Kidney tubule cell (primary cell): ENCODE results near the gene PPP1R12A.
"Not testable (repeated sequence)": the region's sequence is repeated elsewhere in the genome, so short reads cannot be mapped to it uniquely, and the experiment has no call there.

Experiments used
- DNase-seq: peaks from one replicate; pipeline ENCODE4 v3.0.0-alpha.2; 2018; ENCODE audit warnings: low spot score

Gene PPP1R12A

DNA sequence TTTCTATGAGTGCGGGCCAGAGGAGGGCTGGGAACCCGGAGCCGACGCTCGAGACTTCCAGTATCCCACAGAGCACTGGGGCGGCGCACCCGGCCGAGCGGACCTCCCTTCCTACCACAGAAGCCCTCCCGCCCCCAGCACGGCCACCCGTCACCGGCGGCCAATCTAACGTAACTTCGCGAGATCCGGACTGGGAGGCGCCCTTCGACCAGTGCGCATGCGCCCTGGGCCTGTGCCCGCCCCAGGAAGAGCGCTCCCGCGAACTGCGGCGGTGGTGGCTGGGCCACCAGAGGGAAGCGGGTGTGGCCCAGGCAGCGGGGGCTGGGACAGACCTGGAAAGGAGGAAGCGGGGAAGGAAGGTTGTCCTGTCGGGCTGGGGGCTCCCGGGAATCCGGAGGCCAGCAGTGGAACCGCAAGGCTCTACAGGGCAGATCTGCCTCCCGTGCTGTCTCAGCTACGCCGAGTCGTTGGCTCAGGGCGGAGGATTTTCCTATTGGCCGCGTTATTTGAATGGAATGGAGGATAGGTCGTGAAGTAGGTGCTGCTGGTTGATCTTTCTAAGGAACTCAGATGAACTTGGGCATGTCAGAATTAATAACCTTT lies at the start of gene PPP1R12A:
TSS of gene PPP1R12A (minus strand) at position 77 of the 603 bp plus-strand sequence. CDS start 166 bp downstream, outside the sequence.
- DNase-seq = peak; percentile 98

DNA sequence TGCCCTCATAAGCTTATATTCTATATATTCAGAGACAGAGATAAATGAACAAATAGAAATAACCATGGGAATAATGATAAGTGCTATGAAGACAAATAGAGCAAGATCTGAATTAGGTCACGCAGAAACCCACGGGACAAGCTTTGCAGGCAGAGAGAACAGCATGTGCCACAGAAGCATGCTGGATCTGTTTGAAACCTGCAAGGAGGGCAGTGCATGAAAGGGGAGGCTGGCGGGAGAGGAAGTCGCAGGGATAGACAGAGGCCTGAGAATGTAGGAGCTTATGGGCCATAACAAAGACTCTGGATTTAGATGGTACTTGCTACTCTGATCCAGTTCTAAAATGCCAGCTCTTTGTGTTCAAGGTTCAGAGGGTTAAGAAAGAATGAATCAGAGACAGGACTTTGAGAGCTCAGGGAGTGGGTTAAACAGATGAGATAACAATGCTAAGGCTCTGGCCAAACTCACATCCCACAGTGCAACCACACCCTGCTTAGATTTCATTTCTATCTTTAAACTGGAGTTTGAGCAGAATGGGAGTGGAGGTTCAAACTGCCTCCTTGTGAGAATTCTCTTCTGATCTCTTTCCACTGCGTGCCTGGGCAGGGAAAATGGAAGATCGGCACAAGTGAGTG lies 49.2 kb upstream of the PPP1R12A start:
- peak; percentile 9 for DNase-seq

DNA sequence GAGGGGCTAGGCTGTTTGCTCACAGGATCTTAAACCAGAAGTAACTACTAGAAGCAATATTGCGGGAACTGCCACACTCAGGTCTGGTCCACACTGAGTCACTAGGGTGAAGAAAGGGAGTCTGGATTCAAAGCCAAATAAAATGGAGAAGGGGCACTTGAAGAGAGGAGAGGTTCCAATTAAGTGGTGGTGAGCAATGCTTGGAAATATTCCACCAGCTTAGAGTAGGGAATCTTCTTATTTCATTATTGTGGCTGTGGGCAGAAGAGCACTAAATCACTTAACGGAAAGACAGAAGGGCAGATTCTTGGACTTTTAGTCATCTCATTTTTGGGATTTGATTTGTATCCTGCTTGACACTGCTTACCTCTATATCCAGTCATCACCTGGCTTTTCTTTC lies 48.6 kb upstream of the PPP1R12A start:
- DNase-seq = peak; percentile 87

DNA sequence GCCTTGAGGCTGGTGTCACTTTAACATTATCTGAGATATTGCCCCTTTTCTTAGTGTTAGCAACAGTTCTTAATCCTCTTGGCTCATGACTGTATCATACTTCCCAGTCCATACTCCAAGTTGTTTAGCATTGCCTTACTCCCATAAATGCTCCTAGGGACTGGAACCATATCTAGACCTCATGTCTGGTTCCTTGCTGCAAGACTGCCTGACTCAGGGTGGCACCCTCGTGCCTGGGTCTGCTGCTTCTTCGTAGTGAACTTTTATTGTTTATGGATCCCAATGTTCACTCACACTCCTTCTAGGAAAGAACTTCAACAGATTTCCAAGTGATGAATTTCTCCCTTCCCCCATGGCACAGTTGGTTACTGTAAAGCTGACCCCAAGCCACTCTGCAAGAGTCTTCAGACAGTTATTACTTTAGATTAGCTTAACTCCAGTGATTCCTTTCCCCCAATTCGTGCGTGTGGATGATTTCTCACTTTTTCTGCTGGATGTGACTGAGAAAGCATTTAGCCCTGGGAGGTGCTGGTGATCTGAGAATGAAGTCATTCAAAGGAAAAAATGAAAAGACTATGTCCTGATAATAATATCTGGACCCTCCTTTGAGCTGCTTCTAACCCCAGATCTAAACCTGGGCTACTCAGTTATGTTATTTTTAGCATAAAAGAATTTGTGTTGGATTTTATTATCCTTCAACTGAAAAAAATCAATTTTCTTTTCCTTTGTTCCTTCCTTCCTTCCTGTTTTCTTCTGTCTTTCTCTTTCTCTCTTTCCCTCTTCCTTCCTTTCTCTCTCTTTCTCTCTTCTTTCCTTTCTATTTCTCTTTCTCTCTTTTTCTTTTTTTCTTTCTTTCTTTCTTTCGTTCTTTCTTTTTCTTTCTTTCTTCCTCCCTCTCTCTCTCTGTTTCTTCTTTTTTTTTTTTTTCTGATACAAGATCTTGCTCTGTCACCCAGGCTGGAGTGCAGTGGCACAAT lies 47.5 kb upstream of the PPP1R12A start:
- no peak for DNase-seq

DNA sequence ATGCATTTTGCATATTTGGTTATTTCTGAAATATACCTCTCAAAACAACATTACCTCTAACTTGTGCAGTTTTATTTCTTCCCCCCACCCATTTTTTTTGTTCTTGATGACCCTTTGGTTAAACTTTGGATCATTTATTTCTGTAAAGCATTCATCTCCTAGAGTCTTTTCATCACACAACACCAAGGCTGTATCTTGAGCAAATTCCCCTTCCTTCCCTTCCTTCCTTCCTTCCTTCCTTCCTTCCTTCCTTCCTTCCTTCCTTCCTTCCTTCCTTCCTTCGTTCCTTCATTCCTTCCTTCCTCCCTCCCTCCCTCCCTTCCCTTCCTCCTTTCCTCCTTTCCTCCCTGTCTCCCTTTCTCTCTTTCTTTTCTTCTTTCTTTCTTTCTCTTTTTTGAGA lies 43.8 kb upstream of the PPP1R12A start:
- no peak for DNase-seq

DNA sequence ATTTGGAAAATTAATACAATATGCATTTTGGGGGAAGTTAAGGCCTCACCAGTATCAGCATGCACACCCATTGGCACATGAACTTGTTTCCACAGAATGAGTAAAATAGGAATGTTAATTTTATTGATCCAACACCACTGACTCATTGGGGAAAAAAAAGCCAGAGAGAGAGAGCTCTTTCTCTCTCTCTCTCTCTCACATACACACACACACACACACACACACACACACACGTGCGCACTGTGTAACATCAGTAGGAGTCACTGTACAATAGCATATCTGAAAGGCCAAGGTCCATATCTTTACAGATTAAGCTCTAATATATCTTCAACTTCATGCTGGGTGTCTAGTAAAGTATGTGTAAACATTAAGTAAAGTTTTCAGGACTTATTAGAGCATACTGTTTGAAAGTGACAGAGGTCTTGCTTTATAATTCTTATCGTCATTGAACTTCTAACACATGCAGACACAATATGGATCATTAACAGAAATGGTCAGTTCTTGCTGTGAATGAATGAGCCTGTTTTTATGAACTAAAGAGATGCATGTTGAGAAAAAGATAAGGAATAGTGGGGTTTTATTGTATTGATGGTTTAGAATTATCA lies 43.1 kb upstream of the PPP1R12A start:
- DNase-seq = peak; percentile 60

DNA sequence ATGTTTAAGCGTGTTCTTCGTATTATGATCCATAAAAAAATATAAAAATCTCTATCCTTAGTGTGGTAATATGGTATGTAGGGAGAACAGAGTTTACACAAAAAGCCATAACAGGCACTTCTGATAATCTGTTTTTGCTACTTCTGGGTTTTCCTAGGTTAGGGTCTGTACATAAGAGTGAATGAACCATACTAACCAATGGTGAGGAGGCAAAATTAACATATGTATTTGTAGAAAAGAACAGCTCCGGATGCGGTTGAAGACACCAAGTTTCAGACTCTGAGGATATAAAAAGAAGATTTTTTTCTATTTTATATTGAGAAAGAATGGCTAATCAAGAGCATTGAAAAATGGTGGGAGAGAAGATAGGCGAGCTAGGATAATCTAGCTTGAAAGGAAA lies 40.2 kb upstream of the PPP1R12A start:
- no peak for DNase-seq

DNA sequence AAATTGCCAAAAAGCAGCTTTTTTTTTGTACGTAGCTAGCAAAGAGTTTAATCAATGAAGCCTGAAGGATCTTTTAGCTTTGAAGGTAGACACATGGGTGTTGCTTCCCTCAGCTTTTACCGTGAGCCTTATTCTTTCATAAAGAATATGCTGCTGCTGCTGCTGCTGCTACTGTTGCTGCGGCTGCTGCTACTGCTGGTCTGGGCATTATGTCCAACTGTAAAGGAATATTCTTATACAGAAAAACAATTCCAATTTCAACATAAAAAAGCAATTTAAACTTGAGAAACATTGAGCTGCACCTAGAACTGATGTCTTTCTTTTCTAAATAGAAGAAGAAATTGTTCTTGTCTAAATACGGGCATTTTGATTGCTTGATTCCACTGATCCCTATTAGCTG lies 38.9 kb upstream of the PPP1R12A start:
- DNase-seq = no peak

DNA sequence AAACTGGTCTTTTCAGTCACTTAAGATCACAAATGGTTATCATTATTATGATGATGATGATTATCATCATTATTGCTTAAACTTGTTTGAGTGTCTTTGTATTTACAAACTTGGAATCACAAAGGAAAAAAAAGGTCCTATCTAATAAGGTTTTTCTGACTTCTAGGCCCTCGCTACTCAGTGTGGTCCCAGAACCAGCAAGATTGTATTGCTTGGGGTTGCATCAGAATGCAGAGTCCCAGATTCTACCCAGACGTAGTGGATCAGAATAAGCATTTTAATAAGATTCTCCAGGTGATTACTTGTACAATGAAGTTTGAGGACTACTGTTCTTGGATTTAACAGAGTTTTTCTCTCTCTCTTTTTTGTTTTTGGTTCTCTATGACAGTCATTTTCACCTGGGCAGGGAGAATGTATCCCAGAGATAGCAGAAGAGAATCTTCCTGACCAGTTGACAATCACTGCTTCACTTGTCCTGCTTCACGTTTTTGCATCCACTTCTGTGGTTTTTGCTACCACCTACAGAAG lies 29.3 kb upstream of the PPP1R12A start:
- no peak for DNase-seq

DNA sequence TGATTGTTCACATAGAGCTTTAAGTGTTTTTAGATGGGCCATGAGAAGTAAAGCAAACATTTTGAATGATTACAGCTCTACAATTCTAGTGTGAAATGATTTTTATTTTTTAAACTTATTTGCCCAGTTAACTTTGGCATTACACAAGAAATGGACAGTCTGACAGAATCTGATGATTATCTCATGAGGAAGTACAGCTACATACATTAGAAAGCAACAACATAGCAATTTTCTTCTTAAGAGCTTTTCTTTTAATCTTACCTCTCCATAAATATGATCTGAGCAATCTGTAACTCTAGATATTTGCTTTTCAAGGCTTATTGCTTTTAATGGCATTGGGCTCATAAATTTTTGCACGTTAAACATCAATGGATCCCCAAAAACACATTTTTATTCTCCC lies 26.5 kb upstream of the PPP1R12A start:
- no peak for DNase-seq

DNA sequence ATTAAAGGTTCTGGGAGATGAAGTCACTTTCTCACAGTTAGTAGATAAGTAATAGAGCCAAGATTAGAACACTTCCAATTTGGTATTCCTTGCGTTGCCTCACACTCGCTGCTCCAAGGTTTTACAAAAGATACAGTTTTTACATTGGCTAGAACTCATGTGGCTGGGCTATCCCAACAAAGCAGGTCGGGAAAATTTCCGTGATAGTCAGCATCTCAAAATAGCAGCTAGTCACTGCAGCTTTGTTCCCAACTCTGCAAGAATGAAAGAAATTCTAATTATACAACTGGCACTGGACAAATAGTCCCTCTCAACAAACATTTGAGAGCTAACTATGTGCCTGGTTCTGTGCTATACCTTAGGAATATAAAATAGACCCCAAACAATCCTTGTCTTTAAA lies 24.6 kb upstream of the PPP1R12A start:
- no peak for DNase-seq

DNA sequence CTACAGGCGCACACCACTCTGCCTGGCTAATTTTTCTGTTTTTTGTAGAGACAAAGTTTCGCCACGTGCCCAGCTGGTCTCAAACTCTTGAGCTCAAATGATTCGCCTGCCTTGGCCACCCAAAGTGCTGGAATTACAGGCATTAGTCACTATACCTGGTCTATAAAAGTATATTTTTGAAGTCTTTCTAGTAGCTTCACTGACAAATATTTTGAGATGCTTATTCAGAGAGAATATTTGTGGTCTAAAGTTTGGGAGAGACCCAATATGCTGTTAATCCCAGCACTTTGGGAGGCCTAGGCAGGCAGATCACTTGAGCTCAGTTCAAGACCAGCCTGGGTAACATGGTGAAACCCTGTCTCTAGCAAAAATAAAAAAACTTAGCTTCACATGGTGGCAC lies 22.0 kb upstream of the PPP1R12A start:
- DNase-seq = no peak

DNA sequence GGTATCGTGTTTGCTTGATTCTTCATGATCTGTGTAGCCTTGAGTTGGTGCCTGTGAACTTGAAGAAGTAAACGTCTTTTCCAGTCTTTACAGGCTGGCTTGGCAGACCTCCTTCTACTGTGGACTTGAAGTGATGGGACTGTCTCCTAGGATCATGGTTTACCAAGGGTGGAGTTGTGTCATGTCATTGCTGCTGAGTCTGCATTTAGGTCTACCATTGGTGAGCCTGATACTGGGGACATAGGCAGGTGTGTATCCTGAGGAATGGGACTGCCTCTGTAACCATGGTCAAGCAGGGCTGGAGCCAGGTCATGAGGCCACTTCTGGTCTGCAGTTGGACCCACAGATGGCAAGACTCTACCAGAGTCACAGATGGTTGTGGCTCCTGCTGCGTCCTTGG lies 20.7 kb upstream of the PPP1R12A start:
- no peak for DNase-seq

DNA sequence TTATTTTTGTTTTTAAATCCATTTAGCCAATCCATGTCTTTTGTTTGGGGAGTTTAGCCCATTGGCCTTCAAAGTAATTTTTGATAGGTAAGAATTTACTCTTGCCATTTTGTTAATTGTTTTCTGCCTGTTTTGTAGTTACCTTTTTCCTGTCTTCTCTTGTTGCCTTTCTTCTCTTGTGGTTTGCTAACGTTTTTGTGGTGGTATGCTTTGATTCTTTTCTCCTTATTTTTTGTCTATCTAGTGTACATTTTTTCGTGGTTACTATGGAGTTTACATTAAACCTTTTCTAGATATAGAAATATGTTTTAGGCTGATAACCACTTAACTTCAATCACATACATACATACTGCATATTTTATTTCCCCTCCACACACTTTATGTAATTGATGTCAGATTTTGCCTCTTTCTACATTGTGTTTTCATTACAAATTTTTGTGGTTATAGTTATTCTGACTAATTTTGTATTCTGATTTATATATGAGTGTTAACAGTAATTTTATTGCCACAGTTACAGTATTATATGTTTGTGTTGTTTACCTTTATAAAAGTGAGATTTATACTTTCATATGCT lies 19.2 kb upstream of the PPP1R12A start:
- DNase-seq = no peak

DNA sequence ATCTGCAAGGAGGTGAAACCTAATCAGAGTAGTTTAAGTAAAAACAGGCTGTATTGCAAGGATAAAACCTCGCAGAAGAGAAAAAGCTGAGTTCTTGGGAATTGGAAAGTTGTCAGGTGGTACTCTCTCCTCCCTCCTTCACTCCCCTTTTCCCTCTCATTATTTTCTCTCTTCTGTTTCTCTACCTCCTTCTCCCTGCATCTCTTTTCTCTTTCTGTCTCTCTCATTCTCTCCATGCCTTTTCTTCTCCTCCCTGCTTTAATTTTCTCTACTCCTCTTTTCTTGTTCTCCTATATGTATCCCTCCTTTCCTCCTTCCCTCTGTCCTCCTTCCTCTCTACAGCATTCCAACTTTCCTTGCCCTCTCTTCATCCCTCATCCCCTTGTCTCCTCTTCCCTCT lies 14.2 kb upstream of the PPP1R12A start:
- no peak for DNase-seq

DNA sequence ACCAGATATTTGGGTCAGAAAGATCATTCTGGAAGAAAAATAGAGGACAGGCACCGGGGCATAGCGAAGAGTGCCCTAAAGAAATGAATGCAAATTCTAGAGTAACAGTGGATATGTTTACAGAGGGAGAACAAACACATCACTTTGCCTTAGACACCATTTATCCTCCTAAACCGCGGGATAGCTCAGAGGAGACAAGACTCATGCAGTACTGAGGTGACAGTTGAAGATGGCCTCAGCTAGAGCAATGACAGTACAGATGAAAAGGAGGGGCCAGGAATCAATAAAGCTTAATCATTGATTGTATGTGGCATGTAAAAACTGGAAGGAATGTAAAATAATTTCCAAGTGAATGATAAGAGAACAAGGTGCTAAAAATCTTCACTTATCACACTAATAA lies 10.5 kb upstream of the PPP1R12A start:
- DNase-seq = no peak

DNA sequence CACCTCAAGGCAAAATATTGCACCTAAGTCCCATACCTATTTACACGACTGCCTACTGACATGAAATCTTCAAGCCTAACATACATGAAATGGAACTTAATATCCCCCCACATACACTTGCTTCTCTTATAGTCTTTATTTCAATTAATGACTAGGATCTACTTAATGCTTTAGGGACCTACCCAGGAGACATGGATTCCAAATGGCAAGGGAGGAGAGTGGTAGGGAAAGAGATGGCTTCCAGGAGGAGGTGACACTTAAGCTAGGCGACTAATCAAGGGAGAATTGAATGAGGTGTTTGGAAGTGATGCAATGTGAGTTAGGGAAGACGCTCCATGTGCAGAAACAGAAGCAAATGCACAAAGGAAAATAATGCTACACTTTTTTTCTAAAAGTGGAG lies 9.7 kb upstream of the PPP1R12A start:
- no peak for DNase-seq

DNA sequence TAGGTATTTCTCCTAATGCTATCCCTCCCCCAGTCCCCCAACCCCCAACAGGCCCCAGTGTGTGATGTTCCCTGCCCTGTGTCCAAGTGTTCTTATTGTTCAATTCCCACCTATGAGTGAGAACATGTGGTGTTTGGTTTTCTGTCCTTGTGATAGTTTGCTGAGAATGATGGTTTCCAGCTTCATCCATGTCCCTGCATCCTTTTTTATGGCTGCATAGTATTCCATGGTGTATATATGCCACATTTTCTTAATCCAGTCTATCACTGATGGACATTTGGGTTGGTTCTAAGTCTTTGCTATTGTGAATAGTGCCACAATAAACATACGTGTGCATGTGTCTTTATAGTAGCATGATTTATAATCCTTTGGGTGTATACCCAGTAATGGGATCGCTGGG lies 7.9 kb upstream of the PPP1R12A start:
- DNase-seq = not testable (repeated sequence)

DNA sequence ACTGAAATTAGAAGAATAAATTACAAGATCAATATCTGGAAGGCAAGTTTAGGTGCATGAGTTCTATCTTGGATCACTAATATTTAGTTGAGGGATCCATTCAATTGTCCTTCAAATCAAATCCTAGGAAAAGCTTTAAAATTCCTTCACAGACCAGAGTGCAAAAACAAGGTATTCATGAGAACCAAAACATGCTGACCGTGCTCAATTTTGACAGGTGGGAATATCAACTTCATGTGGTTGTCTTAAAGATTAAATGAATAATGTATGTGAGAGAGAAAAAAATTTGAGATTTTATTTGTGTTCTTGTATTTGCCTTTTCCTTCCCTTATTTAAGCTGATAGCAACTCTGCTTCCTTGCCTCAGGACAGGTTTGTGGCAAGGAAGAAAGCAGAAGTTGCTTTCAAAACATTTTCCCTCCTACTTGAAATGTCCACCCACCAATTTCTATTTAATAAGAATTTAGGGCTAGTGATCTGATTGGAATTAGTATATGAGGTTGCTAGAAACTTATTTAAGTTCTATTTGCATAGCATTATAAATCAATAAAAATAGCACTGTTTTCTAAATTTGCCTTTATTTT lies 4.9 kb upstream of the PPP1R12A start:
- DNase-seq = no peak

DNA sequence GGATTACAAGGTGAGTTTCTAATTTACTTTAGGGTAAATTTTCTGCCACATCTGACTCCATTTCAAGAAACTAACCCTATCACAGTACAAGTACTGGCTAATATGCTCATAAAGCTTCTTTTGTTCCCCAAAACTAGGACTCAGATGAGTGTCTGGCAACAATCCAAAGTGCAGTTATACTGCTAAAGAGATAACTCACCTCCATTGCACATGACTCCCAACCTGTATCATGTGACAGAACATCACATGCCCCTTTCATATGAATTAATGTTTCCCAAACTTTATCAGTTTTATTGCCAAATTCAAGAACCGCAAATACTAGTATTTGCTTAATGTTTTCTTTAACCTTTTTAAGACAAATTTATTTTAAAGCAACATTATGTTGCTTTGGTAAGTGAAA lies 3.9 kb upstream of the PPP1R12A start:
- no peak for DNase-seq

DNA sequence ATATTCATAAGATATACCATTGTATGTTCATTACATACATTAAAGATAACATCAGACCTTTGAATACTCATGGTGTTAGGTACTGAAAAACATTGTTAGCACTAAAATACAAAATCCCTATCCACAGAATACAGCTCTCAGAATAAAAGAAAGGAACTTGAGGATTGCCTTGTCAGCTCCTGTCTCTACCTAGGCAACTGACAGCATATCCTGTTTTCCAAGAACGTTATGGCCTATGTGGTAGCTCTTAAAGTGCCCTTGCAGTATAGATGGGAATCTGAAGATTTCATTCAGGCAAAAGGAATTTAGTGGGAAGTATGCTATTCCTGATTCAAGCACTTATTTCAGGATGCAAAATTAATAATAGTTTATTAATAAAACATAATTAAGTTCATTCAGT lies 1.8 kb upstream of the PPP1R12A start:
- peak; percentile 23 for DNase-seq
